Measurements from ENCODE around the gene ATF4.

- TF ChIP-seq POLR2A (IDR thresholded peaks at IDR 0.05; ENCODE audit: control extremely low read depth in 1 of 2, low read depth in 2 of 2, low read length in 2 of 2) (no peak), CTCF (IDR thresholded peaks at IDR 0.05; ENCODE audit: control extremely low read depth in 1 of 3, insufficient read depth in 1 of 3, low read depth in 1 of 3, low read length in 3 of 3) (no peak), MAX (IDR thresholded peaks at IDR 0.05) (no peak), JUND (IDR thresholded peaks at IDR 0.05; ENCODE audit: low read length) (no peak), USF2 (IDR thresholded peaks at IDR 0.05; ENCODE audit: low read length) (no peak), JUN (IDR thresholded peaks at IDR 0.05; ENCODE audit: low read depth, low read length) (no peak), HDAC6 (IDR thresholded peaks at IDR 0.05; ENCODE audit: low read depth, low read length) (no peak), TCF12 (IDR thresholded peaks at IDR 0.05; ENCODE audit: low read depth, low read length) (no peak), YY1 (IDR thresholded peaks at IDR 0.05; ENCODE audit: low read depth, low read length) (no peak), HDAC2 (IDR thresholded peaks at IDR 0.05; ENCODE audit: borderline replicate concordance in 1 of 2, low read depth in 2 of 2, low read length in 2 of 2) (no peak), E2F6 (IDR thresholded peaks at IDR 0.05) (no peak), BRCA1 (IDR thresholded peaks at IDR 0.05; ENCODE audit: low read depth, low read length) (no peak), EP300 (IDR thresholded peaks at IDR 0.05; ENCODE audit: borderline replicate concordance in 1 of 2, low read depth in 2 of 2, low read length in 2 of 2) (no peak)
Measured at GRCh38 chr22:39530116-39530515, 9.8 kb downstream of the ATF4 start.

Data from H1 (cell line).